OCI-LY7 (cell line): ENCODE results near the gene ST6GAL2. TPM values are rescaled to one million over a fixed set of nuclear protein-coding genes. Genes with fewer than 3 reads are reported as not detected.

ENCODE experiments used
- BruUV-seq: library from RNA; stranded (reverse); fragments of 400-500 nt; replicated peaks from 2 replicates; lab custom pipeline; 2021; lab: Mats Ljungman, UMichigan
- CTCF ChIA-PET: fragments of 300-600 bp; sonication (Branson Sonifier 250); formaldehyde crosslinking; loops from one replicate; lab custom pipeline; 2022; ENCODE audit warnings: antibody characterized with exemption; ENCODE audit not compliant: unreplicated experiment; lab: Charles Lee
- POLR2A ChIA-PET: fragments of 300-600 bp; sonication (Branson Sonifier 250); formaldehyde crosslinking; loops from one replicate; lab custom pipeline; 2022; ENCODE audit warnings: antibody characterized with exemption; lab: Charles Lee
- DNase-seq: peaks from one replicate; pipeline ENCODE4 v3.0.0-alpha.2; 2015; ENCODE audit warnings: low spot score
- H2AFZ ChIP-seq: fragments of 200-600 bp; sonication (generic), shearing (Covaris generic); 2 replicates; pipeline ENCODE4 v1.6.1; 2014; ENCODE audit warnings: mild to moderate bottlenecking, antibody characterized with exemption, low read length, moderate library complexity
- H3K27ac ChIP-seq: fragments of 200-600 bp; sonication (generic); 2 replicates; pipeline ENCODE4 v1.5.1; 2014; ENCODE audit warnings: mixed run types, low read depth, mild to moderate bottlenecking, moderate library complexity, low read length, inconsistent platforms; ENCODE audit not compliant: poor library complexity, severe bottlenecking
- H3K36me3 ChIP-seq: fragments of 200-600 bp; sonication (generic); 2 replicates; pipeline ENCODE4 v1.6.1; 2014; ENCODE audit warnings: mild to moderate bottlenecking, antibody characterized with exemption, low read length, moderate library complexity, mixed read lengths; ENCODE audit not compliant: insufficient read depth
- H3K4me1 ChIP-seq: fragments of 200-600 bp; sonication (generic); 2 replicates; pipeline ENCODE4 v1.5.1; 2014; ENCODE audit warnings: mild to moderate bottlenecking, low read length; ENCODE audit not compliant: insufficient read depth, poor library complexity, severe bottlenecking
- H3K4me2 ChIP-seq: fragments of 200-600 bp; sonication (generic); 2 replicates; pipeline ENCODE4 v1.6.1; 2014; ENCODE audit warnings: mild to moderate bottlenecking, low read length
- H3K4me3 ChIP-seq: fragments of 200-600 bp; sonication (generic); 2 replicates; pipeline ENCODE4 v1.5.1; 2014; ENCODE audit warnings: mild to moderate bottlenecking, low read depth, low read length; ENCODE audit not compliant: poor library complexity, severe bottlenecking
- H3K79me2 ChIP-seq: fragments of 200-600 bp; sonication (generic); 2 replicates; pipeline ENCODE4 v1.6.1; 2016; ENCODE audit warnings: low read depth, mild to moderate bottlenecking, low read length, moderate library complexity, mixed read lengths; ENCODE audit not compliant: insufficient read depth
- H3K9me2 ChIP-seq: fragments of 200-600 bp; sonication (generic); 2 replicates; pipeline ENCODE4 v1.6.1; 2016; ENCODE audit warnings: mild to moderate bottlenecking, low read length, mixed read lengths; ENCODE audit not compliant: insufficient read depth
- H3K9me3 ChIP-seq: fragments of 200-600 bp; sonication (generic); 2 replicates; pipeline ENCODE4 v1.6.1; 2014; ENCODE audit warnings: mild to moderate bottlenecking, mixed run types, low read length, mixed read lengths
- H4K20me1 ChIP-seq: fragments of 200-600 bp; sonication (generic); 2 replicates; pipeline ENCODE4 v1.6.1; 2014; ENCODE audit warnings: mild to moderate bottlenecking, antibody characterized with exemption, low read length, moderate library complexity, mixed read lengths; ENCODE audit not compliant: insufficient read depth
- CTCF ChIP-seq: fragments of 200-600 bp; sonication (generic); conservative IDR thresholded peaks from 2 replicates; pipeline ENCODE4 v1.5.1; 2014; ENCODE audit warnings: mild to moderate bottlenecking, antibody characterized with exemption, low read length, moderate library complexity, mixed read lengths
- EZH2phosphoT487 ChIP-seq: fragments of 200-600 bp; sonication (generic); IDR thresholded peaks from 2 replicates; pipeline ENCODE4 v1.6.1; 2018; ENCODE audit warnings: low read depth, borderline replicate concordance, mild to moderate bottlenecking, mixed run types, antibody characterized with exemption, low read length, moderate library complexity, mixed read lengths
- intact Hi-C: fragments of 100-400 bp; cut with micrococcal nuclease; formaldehyde crosslinking; loops from one replicate; pipeline ENCODE4 v1.10.0; 2022; ENCODE audit not compliant: unreplicated experiment
- total RNA-seq, 2 experiments: library from RNA; depleted of rRNA in 1 of 2; stranded (reverse); fragments of >200 nt in 1 of 2; shearing (Covaris generic) in 1 of 2; gene quantifications; 2 replicates each; pipeline ENCODE4 v1.2.3, GENCODE V29; 2014 to 2022

ST6GAL2 gene
- total RNA-seq, 2 experiments from 2014 or later, result not detected

GRCh38 chr2:106857882-106858478 lies 28.0 kb downstream of the ST6GAL2 start:
- Histone ChIP-seq H3K9me3 (no peaks in the 10 kb centered on the region), H3K9me2 (no peaks in the 10 kb centered on the region), H3K36me3 (no peaks in the 10 kb centered on the region), H3K4me3 (no peak overlapping the region), H3K27ac (no peak overlapping the region), H3K79me2 (no peaks in the 10 kb centered on the region), H2AFZ (no peak overlapping the region), H3K4me1 (no peaks in the 10 kb centered on the region), H4K20me1 (no peaks in the 10 kb centered on the region), H3K4me2 (no peak overlapping the region)
- BruUV-seq, result no TSS peak
- DNase-seq, result no peak
- ChIA-PET CTCF (no interaction called here), POLR2A (interaction anchor here (0.5 kb wide), 1 partner anchor 119 kb away, joined by 3 read pairs; no protein-coding TSS in a partner anchor)
- intact Hi-C loops, result no loop called here
- TF ChIP-seq EZH2phosphoT487 (no peak), CTCF (no peak)

DNA sequence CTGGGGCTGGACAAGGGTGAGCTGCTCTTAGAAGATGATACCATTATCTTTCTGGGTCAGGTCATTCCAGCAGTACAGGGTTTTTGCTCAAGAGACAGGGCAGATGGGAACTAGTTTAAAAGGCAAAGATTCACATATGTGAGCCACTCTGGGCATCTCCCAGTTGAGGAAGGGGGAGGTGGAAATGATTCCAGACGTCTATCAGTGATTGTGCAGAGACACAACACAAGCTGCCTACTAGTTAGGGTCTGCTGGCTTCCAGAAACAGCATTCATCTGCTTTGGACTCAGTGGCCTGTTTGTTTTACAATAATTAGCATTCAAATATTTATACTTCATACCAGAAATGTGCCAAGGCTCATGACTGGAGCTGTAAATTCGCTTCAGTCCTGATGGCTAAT lies 32.3 kb downstream of the ST6GAL2 start:
- Histone ChIP-seq H3K4me3 (no peak overlapping the region), H3K4me2 (no peak overlapping the region), H2AFZ (no peak overlapping the region), H3K79me2 (no peaks in the 10 kb centered on the region), H3K9me2 (no peaks in the 10 kb centered on the region), H3K27ac (no peak overlapping the region), H4K20me1 (no peaks in the 10 kb centered on the region), H3K9me3 (no peaks in the 10 kb centered on the region), H3K36me3 (no peaks in the 10 kb centered on the region), H3K4me1 (no peaks in the 10 kb centered on the region)
- TF ChIP-seq EZH2phosphoT487 (no peak), CTCF (no peak)
- intact Hi-C loops, result no loop called here
- BruUV-seq, result no TSS peak
- DNase-seq, result no peak
- CTCF ChIA-PET, result no interaction called here
- POLR2A ChIA-PET, result no interaction called here

- Histone ChIP-seq H4K20me1 (no peaks in the 10 kb centered on the region), H3K36me3 (no peaks in the 10 kb centered on the region), H3K4me2 (no peak overlapping the region), H3K27ac (no peak overlapping the region), H3K4me3 (no peak overlapping the region), H3K9me3 (no peaks in the 10 kb centered on the region), H3K79me2 (no peaks in the 10 kb centered on the region), H3K4me1 (no peaks in the 10 kb centered on the region), H2AFZ (no peak overlapping the region), H3K9me2 (no peaks in the 10 kb centered on the region)
- intact Hi-C loops, result no loop called here
- DNase-seq, result no peak
- CTCF ChIA-PET, result no interaction called here
- TF ChIP-seq EZH2phosphoT487 (no peak), CTCF (no peak)
- BruUV-seq, result no TSS peak
- POLR2A ChIA-PET, result interaction anchor here (0.5 to 0.6 kb wide), 2 partner anchors 137 to 348 kb away, joined by 3 read pairs; no protein-coding TSS in a partner anchor
These were observed 34.0 kb downstream of the ST6GAL2 start for GRCh38 chr2:106851881-106852501.
